Psoas muscle (tissue), 8 donors: ENCODE measurements around the gene ARHGAP24. TPM values are rescaled to one million over a fixed set of nuclear protein-coding genes. Genes with fewer than 3 reads are reported as not detected.

Experiments used
- ATAC-seq, 4 donors: fragments of 200-7000 bp; cut with Tn5 transposase; one replicate each; pipeline ENCODE4 v1.9.1; 2020; ENCODE audit warnings: moderate library complexity in 3 of 4, mild to moderate bottlenecking in 2 of 4
- DNase-seq, 2 donors: peaks; one replicate each; pipeline ENCODE4 v3.0.0-alpha.2; 2020
- H3K27ac ChIP-seq: fragments of 200-600 bp; one replicate; pipeline ENCODE4 v1.8.0; 2022
- H3K27me3 ChIP-seq, 3 donors: fragments of 200-600 bp in 1 of 3; one replicate each; pipeline versions ENCODE4 v1.6.1 to v1.8.0; 2013 to 2022; ENCODE audit warnings: low read length in 2 of 3, mild to moderate bottlenecking in 2 of 3, moderate library complexity in 1 of 3; ENCODE audit not compliant: insufficient read depth in 3 of 3
- H3K36me3 ChIP-seq, 2 donors: fragments of 200-600 bp in 1 of 2; one replicate each; pipeline versions ENCODE4 v1.6.1 to v1.8.0; 2013 to 2022; ENCODE audit warnings: low read depth in 1 of 2, mild to moderate bottlenecking in 1 of 2, moderate library complexity in 1 of 2; ENCODE audit not compliant: insufficient read depth in 1 of 2
- H3K4me1 ChIP-seq: fragments of 200-600 bp; one replicate; pipeline ENCODE4 v1.8.0; 2022
- H3K4me3 ChIP-seq: fragments of 200-600 bp; one replicate; pipeline ENCODE4 v1.8.0; 2022; ENCODE audit warnings: mild to moderate bottlenecking
- H3K9me3 ChIP-seq: fragments of 200-600 bp; one replicate; pipeline ENCODE4 v1.8.0; 2022
- CTCF ChIP-seq: fragments of 200-600 bp; IDR thresholded peaks from one replicate; pipeline ENCODE4 v1.8.0; 2022; ENCODE audit warnings: antibody characterized with exemption
- WGBS, 3 donors: extraction: QIAGEN DNeasy Blood & Tissue Kit; methylation state at CpG; one replicate each; pipeline versions ENCODE4 v1.1.6 to v1.1.7; 2013; 5-methylcytosine and 5-hydroxymethylcytosine counted together
- intact Hi-C, 2 donors: fragments of 100-400 bp; cut with DNase I; formaldehyde crosslinking; loops; one replicate each; pipeline versions ENCODE4 v1.11.0 to v1.14.2; 2022
- polyA plus RNA-seq, 3 donors: library from polyadenylated mRNA; stranded (reverse); fragments of 200-250 nt; gene quantifications; one replicate each; pipeline ENCODE4 v1.2.3, GENCODE V29; 2013
- total RNA-seq, 4 donors: library from RNA; stranded (reverse); fragmentation: NEBNext Ultra II Directional in 2 of 4; extraction: Animal tissue kit (Norgen Biotek cat#: 25700) in 2 of 4; gene quantifications; one replicate each; pipeline versions ENCODE4 v1.2.1 to v1.2.4, GENCODE V29; 2021 to 2023
- donor health status: healthy with polysubstance abuse.
- donor health status: DM: no; HTN: no; CAD: no; lungs with moderate emphysema.
- donor health status: Bipolar disorder and iron deficiency.
- donor health status: healthy.
- donor health status: DM: yes; HTN: yes; CAD: no.
- donor health status: DM: no; HTN: no; CAD: no.
- donor health status: DM: no; HTN: no; CAD: no.
- donor health status: DM: yes; HTN: yes; CAD: no.

The ARHGAP24 gene
- total and polyA plus RNA-seq, 7 donors: 2.3 to 25.7 (median 4.6) TPM

DNA sequence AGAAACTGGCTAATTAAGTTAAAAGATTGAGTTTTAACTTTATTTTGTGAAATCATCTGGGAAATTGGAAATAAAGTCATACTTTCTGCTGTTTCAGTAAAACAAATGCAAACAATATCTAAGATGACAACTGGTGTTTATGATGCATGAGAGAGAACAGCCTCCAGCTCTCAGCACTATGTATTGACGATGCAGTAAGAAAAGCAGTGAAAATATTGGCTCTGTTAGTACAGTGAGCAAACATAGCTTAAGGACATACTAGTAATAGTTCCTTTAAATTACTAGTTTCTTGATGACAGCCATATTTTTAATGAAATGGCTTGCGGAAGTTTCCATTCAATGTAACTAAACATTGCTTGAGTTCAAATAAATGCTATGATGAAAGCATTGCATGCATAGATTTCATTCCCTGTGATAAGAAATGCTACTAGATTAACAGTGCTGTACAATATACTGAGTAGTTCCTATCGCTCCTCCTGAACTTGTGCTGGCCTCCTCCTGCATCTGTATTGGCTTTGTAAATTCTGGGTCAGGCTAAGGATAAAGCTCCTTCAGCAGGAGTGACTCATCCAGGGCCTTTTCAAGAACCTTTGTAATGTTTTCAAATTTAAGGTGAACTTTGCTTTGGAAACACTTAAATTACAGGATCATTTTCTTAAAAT is 11.6 kb downstream of the ARHGAP24 start:
- Histone ChIP-seq H3K4me3 (no peak overlapping the region), H3K9me3 (no peaks in the 10 kb centered on the region), H3K27me3 (no peaks in the 10 kb centered on the region), H3K36me3 (no peaks in the 10 kb centered on the region), H3K27ac (no peak overlapping the region), H3K4me1 (no peaks in the 10 kb centered on the region)
- intact Hi-C loops: no loop called here
- ATAC-seq (no peak), DNase-seq (no peak)
- TF ChIP-seq CTCF: no peak
- 83 to 90% (median 89%) methylated on average over 3 of the region's 3 CpGs for WGBS, 3 donors

GRCh38 chr4:85488416-85488815 is 13.5 kb downstream of the ARHGAP24 start:
- Histone ChIP-seq H3K27ac (no peak overlapping the region), H3K27me3 (no peaks in the 10 kb centered on the region), H3K36me3 (no peaks in the 10 kb centered on the region), H3K4me3 (no peak overlapping the region), H3K4me1 (no peaks in the 10 kb centered on the region), H3K9me3 (no peaks in the 10 kb centered on the region)
- ATAC-seq: no peak
- intact Hi-C loops: no loop called here
- no peak for DNase-seq
- 51 to 88% (median 53%) methylated on average over 1 of the region's 1 CpG for WGBS, 3 donors
- TF ChIP-seq CTCF: no peak

DNA sequence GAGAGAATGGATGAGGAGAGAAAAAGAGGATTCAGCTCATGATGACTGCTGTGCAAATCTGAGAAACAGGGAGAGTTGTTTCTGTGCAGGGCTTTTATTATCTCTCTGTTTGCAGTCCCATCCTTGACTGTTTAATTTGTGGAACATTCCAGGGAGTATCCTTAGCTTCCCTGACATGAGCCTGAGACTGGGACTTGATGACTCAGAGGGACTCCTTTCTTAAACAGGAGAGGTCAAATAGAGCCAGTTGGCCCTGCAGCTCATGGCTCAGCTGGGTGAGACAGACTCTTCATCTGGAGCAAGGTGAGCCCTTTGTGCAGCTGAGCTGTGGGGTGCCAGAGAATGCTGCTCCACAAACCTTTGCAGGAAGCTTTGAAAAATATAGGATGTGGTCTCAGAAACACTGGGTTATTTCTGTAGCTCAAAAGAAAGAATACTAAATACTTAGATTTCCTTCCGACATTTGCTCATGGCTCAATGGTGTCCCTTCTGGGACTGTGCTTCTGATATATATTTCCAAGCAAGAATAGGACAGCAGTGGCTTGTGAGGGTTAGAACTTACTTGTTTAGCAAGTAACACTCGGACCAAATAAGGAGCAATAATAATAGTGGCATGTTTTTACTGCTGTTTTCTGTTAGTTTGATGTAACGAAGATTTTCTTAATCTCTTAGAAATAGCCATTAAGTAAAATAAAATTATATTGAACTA is 14.5 kb downstream of the ARHGAP24 start:
- no peak for TF ChIP-seq CTCF
- intact Hi-C loops: no loop called here
- ATAC-seq (peak in 2 of 4 donors; percentile 32 to 58), DNase-seq (no peak)
- Histone ChIP-seq H3K36me3 (no peaks in the 10 kb centered on the region), H3K9me3 (no peaks in the 10 kb centered on the region), H3K27ac (no peak overlapping the region), H3K4me3 (no peak overlapping the region), H3K4me1 (no peaks in the 10 kb centered on the region), H3K27me3 (no peaks in the 10 kb centered on the region)
- 84 to 93% (median 90%) methylated on average over 3 of the region's 3 CpGs for WGBS, 3 donors

DNA sequence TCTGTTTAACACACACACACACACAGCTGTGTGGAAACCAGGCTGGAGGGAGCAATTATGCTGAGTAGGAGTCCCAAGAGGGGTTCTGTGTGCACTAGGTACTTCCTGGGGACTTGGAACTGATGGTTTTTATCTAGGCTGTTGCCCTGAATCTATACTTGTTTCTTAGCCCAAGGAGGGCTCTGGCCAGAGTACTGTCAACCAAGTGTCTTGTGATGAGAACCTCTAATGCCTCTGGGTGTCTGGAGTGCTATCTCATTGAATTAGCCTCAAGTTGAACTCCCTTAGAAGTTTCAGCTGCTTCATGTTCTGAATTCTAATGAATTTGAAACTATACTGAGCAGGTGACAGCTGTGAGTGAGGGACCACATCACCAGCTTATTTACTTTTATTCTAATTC is 16.6 kb downstream of the ARHGAP24 start:
- no peak for TF ChIP-seq CTCF
- ATAC-seq: no peak
- no peaks in the 10 kb centered on the region for H3K27me3 ChIP-seq
- DNase-seq: no peak
- no peak overlapping the region for H3K4me3 ChIP-seq
- no peaks in the 10 kb centered on the region for H3K9me3 ChIP-seq
- peaks cover 5% of the 10 kb centered on the region for H3K4me1 ChIP-seq
- no peaks in the 10 kb centered on the region for H3K36me3 ChIP-seq
- no peak overlapping the region for H3K27ac ChIP-seq
- intact Hi-C loops: no loop called here
